Vagina (tissue), 2 donors: ENCODE data around the gene CPLANE2. TPM values are rescaled to one million over a fixed set of nuclear protein-coding genes. Genes with fewer than 3 reads are reported as not detected.
"Not testable (repeated sequence)": the region's sequence is repeated elsewhere in the genome, so short reads cannot be mapped to it uniquely, and the experiment has no call there.

Experiments used
- DNase-seq, 2 donors: peaks; one replicate each; pipeline ENCODE4 v3.0.0-alpha.2; 2017; ENCODE audit errors: extremely low spot score in 2 of 2
- H3K27ac ChIP-seq: fragments of 200-600 bp; sonication (generic); one replicate; pipeline ENCODE4 v1.5.1; 2019
- H3K27me3 ChIP-seq: fragments of 200-600 bp; sonication (generic); one replicate; pipeline ENCODE4 v1.5.1; 2019
- H3K36me3 ChIP-seq, 2 donors: fragments of 200-600 bp; sonication (generic); one replicate each; pipeline ENCODE4 v1.5.1; 2017 to 2019
- H3K4me1 ChIP-seq: fragments of 200-600 bp; sonication (generic); one replicate; pipeline ENCODE4 v1.5.1; 2019
- H3K4me3 ChIP-seq, 2 donors: fragments of 200-600 bp; sonication (generic); 1 replicate in 1 of 2; 2 replicates in 1 of 2; pipeline ENCODE4 v1.5.1; 2016 to 2019
- H3K9me3 ChIP-seq: fragments of 200-600 bp; sonication (generic); one replicate; pipeline ENCODE4 v1.5.1; 2019
- POLR2A ChIP-seq, 2 donors: fragments of 450-650 bp; IDR thresholded peaks; one replicate each; pipeline ENCODE4 v1.6.1; 2017; ENCODE audit warnings: antibody characterized with exemption in 2 of 2, mild to moderate bottlenecking in 2 of 2, moderate library complexity in 2 of 2
- POLR2AphosphoS5 ChIP-seq, 2 donors: sonication (generic); formaldehyde crosslinking; IDR thresholded peaks; one replicate each; pipeline ENCODE4 v1.9.0; 2017; ENCODE audit warnings: antibody characterized with exemption in 2 of 2, mild to moderate bottlenecking in 2 of 2, low read depth in 1 of 2; ENCODE audit not compliant: insufficient read depth in 1 of 2
- intact Hi-C: fragments of 100-400 bp; cut with DNase I; formaldehyde crosslinking; loops from one replicate; pipeline ENCODE4 v1.15.1; 2023
- total RNA-seq: library from RNA; depleted of rRNA; stranded (reverse); fragments of >200 nt; gene quantifications from one replicate; pipeline ENCODE4 v1.2.3, GENCODE V29; 2016
- TF ChIP-seq, protein P1 (sequence below), 3 experiments: fragments of 450-650 bp in 2 of 3; fragments of 200-600 bp in 1 of 3; sonication (generic) in 1 of 3; IDR thresholded peaks; one replicate each; pipeline ENCODE4 v1.5.1; 2017 to 2019; ENCODE audit warnings: antibody characterized with exemption in 3 of 3, mild to moderate bottlenecking in 2 of 3, moderate library complexity in 2 of 3

Gene CPLANE2
- total RNA-seq, 1 donor from 2014 or later, result 1.2 TPM

DNA sequence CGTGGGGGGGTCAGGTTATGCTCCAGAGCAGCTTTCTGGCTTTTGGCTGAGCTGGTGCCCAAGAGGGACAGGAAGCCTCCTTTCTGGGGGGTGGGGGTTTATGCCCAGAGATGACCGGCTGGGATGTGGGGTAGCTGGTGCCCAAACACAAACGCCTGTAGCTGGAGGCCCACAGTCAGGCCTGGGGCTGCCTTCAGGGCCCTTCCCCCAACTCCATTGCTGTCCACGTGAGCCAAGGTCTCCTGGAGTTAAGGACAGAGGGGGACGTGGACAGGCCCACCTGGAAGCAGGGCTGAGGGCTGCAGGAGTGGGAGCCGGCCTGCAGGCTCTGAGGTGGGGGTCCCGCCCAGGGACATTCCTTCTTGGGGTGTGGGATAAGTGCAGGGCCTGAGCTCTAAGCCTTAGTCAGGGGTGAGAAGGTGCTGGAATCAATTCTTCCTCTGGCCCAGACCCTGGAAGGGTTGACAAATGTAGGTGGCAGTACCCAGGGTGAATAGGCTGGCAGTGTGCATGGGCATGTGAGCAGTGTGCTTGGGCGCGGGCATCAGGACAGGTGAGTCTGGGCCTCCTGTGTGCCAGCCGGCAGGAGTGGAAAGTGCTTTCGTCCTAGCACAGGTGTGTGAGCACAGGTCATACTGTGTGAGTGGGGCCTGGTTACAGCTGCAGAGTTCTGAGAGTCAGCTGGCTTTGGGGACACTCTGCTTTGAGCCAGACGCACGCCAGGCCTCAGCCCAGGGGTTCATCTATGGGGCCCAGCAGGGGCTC, 6.8 kb downstream of the CPLANE2 start:
- TF ChIP-seq POLR2A (IDR thresholded peaks at IDR 0.05), result no peak
- TF ChIP-seq, protein P1, sequence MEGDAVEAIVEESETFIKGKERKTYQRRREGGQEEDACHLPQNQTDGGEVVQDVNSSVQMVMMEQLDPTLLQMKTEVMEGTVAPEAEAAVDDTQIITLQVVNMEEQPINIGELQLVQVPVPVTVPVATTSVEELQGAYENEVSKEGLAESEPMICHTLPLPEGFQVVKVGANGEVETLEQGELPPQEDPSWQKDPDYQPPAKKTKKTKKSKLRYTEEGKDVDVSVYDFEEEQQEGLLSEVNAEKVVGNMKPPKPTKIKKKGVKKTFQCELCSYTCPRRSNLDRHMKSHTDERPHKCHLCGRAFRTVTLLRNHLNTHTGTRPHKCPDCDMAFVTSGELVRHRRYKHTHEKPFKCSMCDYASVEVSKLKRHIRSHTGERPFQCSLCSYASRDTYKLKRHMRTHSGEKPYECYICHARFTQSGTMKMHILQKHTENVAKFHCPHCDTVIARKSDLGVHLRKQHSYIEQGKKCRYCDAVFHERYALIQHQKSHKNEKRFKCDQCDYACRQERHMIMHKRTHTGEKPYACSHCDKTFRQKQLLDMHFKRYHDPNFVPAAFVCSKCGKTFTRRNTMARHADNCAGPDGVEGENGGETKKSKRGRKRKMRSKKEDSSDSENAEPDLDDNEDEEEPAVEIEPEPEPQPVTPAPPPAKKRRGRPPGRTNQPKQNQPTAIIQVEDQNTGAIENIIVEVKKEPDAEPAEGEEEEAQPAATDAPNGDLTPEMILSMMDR (IDR thresholded peaks at IDR 0.05), result no peak
- H3K27me3 ChIP-seq, result no peaks in the 10 kb centered on the region

DNA sequence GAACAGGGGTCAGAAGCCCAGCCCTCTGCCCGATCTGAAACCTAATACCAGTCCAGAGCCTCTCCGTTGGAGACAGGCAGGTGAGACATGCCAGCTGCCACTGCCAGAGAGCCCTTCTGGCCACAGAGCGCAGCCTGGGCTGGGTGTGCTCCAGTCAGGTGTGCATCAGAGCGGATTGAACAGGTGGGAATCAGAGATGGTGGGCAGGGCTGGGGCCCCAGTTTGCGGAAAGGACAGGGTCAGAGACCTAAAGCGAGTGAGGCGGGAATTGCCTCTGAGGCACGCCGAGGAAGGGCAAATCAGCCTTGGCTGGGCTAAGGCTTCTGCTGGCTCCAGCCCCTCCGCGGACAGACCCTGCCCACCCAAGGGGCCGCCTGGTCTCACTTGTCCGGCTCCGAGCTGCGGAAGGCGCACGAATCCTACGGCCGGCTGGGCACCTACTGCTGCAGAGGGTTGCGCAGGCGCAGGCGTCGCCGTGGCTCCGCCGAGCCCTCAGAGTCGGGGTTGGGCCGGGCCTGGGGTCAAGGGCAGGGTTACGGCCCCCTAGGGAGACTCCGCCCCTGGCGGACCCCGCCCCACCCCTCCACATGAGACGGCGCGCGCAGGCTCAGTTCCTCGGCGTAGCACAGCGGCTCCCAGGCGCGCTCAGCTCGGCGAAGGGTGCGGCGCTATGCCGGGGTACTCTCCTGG, 10.3 kb downstream of the CPLANE2 start:
- Histone ChIP-seq H3K9me3 (no peaks in the 10 kb centered on the region), H3K27ac (no peak overlapping the region), H3K4me3 (peak overlapping the region; percentile 2 to 8), H3K4me1 (peaks cover 7% of the 10 kb centered on the region), H3K36me3 (no peaks in the 10 kb centered on the region), H3K27me3 (no peaks in the 10 kb centered on the region)
- no peak for DNase-seq
- intact Hi-C loops, result no loop called here
- TF ChIP-seq POLR2A (IDR thresholded peaks at IDR 0.05), result no peak

More for the DNA sequence above, 6.8 kb downstream of the CPLANE2 start:
- intact Hi-C loops, result no loop called here
- Histone ChIP-seq H3K27ac (no peak overlapping the region), H3K4me1 (peaks cover 7% of the 10 kb centered on the region), H3K4me3 (no peak overlapping the region), H3K36me3 (no peaks in the 10 kb centered on the region), H3K9me3 (no peaks in the 10 kb centered on the region)
- no peak for DNase-seq

DNA sequence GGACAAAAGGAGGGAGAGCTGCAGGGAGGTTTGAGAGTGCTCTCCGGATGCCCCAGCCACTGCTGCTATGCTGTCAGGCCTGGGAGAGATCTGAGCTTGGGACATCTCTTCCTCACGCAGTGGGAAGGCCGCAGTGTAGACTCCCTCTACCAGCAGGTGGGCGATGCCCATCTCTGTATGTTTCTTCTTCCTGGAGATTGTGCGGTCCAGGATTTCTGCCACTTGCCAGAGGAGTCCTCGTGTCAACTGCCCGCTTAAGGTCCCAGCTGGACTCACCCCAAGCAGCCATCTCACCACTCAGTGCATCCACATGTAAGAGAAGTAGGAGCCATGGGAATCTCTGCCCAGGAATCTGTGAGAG, 10.9 kb downstream of the CPLANE2 start:
- peaks cover 7% of the 10 kb centered on the region for H3K4me1 ChIP-seq
- no peaks in the 10 kb centered on the region for H3K36me3 ChIP-seq
- no peaks in the 10 kb centered on the region for H3K27me3 ChIP-seq
- no peak for TF ChIP-seq POLR2AphosphoS5 (IDR thresholded peaks at IDR 0.05; ENCODE audit: insufficient read depth in 1 of 2, low read depth in 1 of 2)
- TF ChIP-seq, protein P1 (IDR thresholded peaks at IDR 0.05), result no peak
- TF ChIP-seq POLR2A (IDR thresholded peaks at IDR 0.05), result no peak
- DNase-seq, result no peak
- H3K9me3 ChIP-seq, result no peaks in the 10 kb centered on the region
- no peak overlapping the region for H3K4me3 ChIP-seq
- intact Hi-C loops, result no loop called here
- no peak overlapping the region for H3K27ac ChIP-seq

DNA sequence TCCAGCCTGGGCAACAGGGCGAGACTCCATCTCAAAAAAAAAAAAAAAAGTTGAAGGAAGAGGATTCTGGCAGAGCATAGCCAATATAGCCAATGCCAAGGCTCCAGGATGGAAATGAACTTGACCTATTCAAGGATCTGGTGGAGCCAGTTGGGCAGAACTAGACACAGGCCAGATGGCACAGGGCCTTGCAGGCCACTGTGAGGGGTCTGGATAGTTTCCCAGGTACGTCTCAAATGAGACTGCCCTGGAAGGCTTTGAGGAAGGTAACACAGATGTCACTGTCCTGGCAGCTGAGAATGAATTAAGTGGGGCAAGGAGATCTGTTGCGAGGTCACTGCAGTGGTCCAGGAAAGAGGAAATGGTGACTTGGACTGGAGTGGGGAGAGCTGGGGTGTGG, 12.5 kb downstream of the CPLANE2 start:
- H3K27me3 ChIP-seq, result no peaks in the 10 kb centered on the region
- no peaks in the 10 kb centered on the region for H3K9me3 ChIP-seq
- intact Hi-C loops, result no loop called here
- H3K36me3 ChIP-seq, result no peaks in the 10 kb centered on the region
- TF ChIP-seq, protein P1 (IDR thresholded peaks at IDR 0.05), result no peak
- no peak for TF ChIP-seq POLR2A (IDR thresholded peaks at IDR 0.05)
- no peak overlapping the region for H3K4me3 ChIP-seq
- peaks cover 7% of the 10 kb centered on the region for H3K4me1 ChIP-seq
- no peak overlapping the region for H3K27ac ChIP-seq
- no peak for DNase-seq

DNA sequence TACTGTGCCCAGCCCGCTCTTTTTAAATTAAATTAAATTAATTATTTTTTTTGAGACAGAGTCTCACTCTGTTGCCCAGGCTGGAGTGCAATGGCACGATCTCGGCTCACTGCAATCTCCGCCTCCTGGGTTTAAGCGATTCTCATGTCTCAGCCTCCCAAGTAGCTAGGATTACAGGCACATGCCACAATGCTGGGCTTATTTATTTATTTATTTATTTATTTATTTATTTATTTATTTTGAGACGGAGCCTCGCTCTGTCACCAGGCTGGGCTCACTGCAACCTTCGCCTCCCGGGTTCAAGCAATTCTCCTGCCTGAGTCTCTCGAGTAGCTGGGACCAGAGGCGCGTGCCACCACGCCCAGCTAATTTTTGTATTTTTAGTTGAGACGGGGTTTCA, 14.3 kb downstream of the CPLANE2 start:
- H3K27ac ChIP-seq, H3K27me3 ChIP-seq, DNase-seq, intact Hi-C loops, H3K36me3 ChIP-seq, H3K4me3 ChIP-seq, H3K9me3 ChIP-seq: not testable (repeated sequence)
- peaks cover 11% of the 10 kb centered on the region for H3K4me1 ChIP-seq

DNA sequence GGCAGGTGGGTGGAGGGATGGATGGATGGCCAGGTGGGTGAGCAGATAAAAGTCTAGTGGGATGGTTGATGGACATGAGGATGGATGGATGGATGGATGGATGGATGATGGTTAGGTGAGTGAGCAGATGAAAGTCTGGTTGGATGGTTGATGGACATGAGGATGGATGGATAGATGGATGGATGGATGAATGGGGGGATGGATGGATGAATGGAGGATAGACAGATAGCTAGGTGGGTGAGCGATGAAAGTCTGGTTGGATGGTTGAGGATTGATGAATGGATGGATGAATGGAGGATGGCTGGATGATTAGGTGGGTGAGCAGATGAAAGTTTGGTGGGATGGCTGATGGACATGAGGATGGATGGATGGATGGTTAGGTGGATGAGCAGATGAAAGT, 15.5 kb downstream of the CPLANE2 start:
- H3K4me1 ChIP-seq, result peaks cover 13% of the 10 kb centered on the region
- intact Hi-C loops, result no loop called here
- H3K27me3 ChIP-seq, result no peaks in the 10 kb centered on the region
- no peak overlapping the region for H3K27ac ChIP-seq
- no peak for DNase-seq
- H3K9me3 ChIP-seq, result no peaks in the 10 kb centered on the region
- TF ChIP-seq POLR2A (IDR thresholded peaks at IDR 0.05) (no peak), POLR2AphosphoS5 (IDR thresholded peaks at IDR 0.05; ENCODE audit: insufficient read depth in 1 of 2, low read depth in 1 of 2) (no peak)
- TF ChIP-seq, protein P1 (IDR thresholded peaks at IDR 0.05), result no peak
- H3K4me3 ChIP-seq, result no peak overlapping the region
- H3K36me3 ChIP-seq, result no peaks in the 10 kb centered on the region
